HCT116 (cell line): ENCODE results near the gene KRT6C.

ENCODE experiments used
- CEBPB ChIP-seq: IDR thresholded peaks from 2 replicates; pipeline ENCODE4 v1.6.1; 2012; ENCODE audit warnings: low read depth
- EGR1 ChIP-seq: IDR thresholded peaks from 2 replicates; pipeline ENCODE4 v1.6.1; 2012; ENCODE audit warnings: low read depth
- EZH2 ChIP-seq: fragments of 200-600 bp; sonication (generic); IDR thresholded peaks from 2 replicates; pipeline ENCODE4 v1.6.1; 2017; ENCODE audit warnings: antibody characterized with exemption, mixed run types
- EZH2phosphoT487 ChIP-seq: fragments of 200-600 bp; IDR thresholded peaks from 2 replicates; pipeline ENCODE4 v1.6.1; 2018; ENCODE audit warnings: antibody characterized with exemption, borderline replicate concordance
- POLR2A ChIP-seq: IDR thresholded peaks from 2 replicates; pipeline ENCODE4 v1.7.0; 2011; ENCODE audit warnings: borderline replicate concordance; ENCODE audit not compliant: insufficient read depth, insufficient read length; ENCODE audit errors: extremely low read depth
- POLR2AphosphoS5 ChIP-seq: IDR thresholded peaks from 2 replicates; pipeline ENCODE4 v1.6.1; 2011; ENCODE audit warnings: mild to moderate bottlenecking, low read depth, low read length, moderate library complexity
- RAD21 ChIP-seq: IDR thresholded peaks from 2 replicates; pipeline ENCODE4 v1.6.1; 2012; ENCODE audit warnings: low read depth, mild to moderate bottlenecking
- TCF7L2 ChIP-seq: IDR thresholded peaks from 2 replicates; pipeline ENCODE4 v1.7.0; 2011; ENCODE audit warnings: borderline replicate concordance, inconsistent platforms; ENCODE audit not compliant: insufficient read depth, insufficient read length; ENCODE audit errors: extremely low read depth
- YY1 ChIP-seq: IDR thresholded peaks from 2 replicates; pipeline ENCODE4 v1.6.1; 2011; ENCODE audit warnings: low read length, low read depth, moderate library complexity, mild to moderate bottlenecking; ENCODE audit not compliant: insufficient replicate concordance; ENCODE audit errors: extremely low read depth
- ZNF274 ChIP-seq: fragments of 200-500 bp; sonication (Bioruptor generic); IDR thresholded peaks from 2 replicates; pipeline ENCODE4 v1.6.1; 2014; ENCODE audit warnings: mild to moderate bottlenecking, low read depth, low read length, inconsistent platforms
- TF ChIP-seq, protein P1 (sequence below), 3 experiments: fragments of 200-600 bp in 1 of 3; sonication (generic) in 1 of 3; IDR thresholded peaks in 2 of 3; conservative IDR thresholded peaks in 1 of 3; 2 replicates each; pipeline ENCODE4 v1.5.1; 2012 to 2017; ENCODE audit warnings: low read depth in 2 of 3, low read length in 2 of 3, antibody characterized with exemption in 1 of 3, borderline replicate concordance in 1 of 3, control low read depth in 1 of 3, mild to moderate bottlenecking in 1 of 3, mixed read lengths in 1 of 3, mixed run types in 1 of 3, moderate library complexity in 1 of 3; ENCODE audit not compliant: insufficient read depth in 1 of 3
- TF ChIP-seq, protein P2 (sequence below): IDR thresholded peaks from 2 replicates; pipeline ENCODE4 v1.6.1; 2012; ENCODE audit warnings: low read depth
- TF ChIP-seq, protein P3 (sequence below): IDR thresholded peaks from 2 replicates; pipeline ENCODE4 v1.6.1; 2012

DNA sequence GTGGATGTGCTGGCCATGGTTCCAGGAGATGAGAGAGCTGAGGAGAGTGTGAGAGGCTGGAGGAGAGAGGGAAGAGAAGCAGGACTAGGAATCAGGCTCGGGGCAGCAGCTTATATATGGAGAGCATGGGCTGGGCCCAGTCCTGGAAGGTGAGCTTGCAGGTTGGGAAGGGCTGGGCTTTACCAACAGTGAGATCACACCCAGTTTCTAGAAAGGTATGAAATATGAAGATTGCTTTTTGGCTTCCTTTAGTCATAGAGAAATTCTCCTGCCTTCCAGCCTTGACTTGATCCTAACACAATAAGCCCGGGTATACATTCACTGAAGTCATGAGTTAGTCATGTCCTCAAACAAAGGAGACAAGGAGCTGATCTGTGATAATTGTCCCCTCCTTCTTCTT is 19.6 kb upstream of the KRT6C start, which contains the start of gene KRT6A:
- TF ChIP-seq, protein P1, sequence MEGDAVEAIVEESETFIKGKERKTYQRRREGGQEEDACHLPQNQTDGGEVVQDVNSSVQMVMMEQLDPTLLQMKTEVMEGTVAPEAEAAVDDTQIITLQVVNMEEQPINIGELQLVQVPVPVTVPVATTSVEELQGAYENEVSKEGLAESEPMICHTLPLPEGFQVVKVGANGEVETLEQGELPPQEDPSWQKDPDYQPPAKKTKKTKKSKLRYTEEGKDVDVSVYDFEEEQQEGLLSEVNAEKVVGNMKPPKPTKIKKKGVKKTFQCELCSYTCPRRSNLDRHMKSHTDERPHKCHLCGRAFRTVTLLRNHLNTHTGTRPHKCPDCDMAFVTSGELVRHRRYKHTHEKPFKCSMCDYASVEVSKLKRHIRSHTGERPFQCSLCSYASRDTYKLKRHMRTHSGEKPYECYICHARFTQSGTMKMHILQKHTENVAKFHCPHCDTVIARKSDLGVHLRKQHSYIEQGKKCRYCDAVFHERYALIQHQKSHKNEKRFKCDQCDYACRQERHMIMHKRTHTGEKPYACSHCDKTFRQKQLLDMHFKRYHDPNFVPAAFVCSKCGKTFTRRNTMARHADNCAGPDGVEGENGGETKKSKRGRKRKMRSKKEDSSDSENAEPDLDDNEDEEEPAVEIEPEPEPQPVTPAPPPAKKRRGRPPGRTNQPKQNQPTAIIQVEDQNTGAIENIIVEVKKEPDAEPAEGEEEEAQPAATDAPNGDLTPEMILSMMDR (IDR thresholded peaks at IDR 0.05 in 2 of 3, conservative IDR thresholded peaks at IDR 0.05 in 1 of 3; ENCODE audit: borderline replicate concordance in 1 of 3, insufficient read depth in 1 of 3, low read depth in 2 of 3, low read length in 2 of 3): no peak
- TF ChIP-seq EZH2: no peak
- TF ChIP-seq RAD21: no peak
- TF ChIP-seq, protein P2, sequence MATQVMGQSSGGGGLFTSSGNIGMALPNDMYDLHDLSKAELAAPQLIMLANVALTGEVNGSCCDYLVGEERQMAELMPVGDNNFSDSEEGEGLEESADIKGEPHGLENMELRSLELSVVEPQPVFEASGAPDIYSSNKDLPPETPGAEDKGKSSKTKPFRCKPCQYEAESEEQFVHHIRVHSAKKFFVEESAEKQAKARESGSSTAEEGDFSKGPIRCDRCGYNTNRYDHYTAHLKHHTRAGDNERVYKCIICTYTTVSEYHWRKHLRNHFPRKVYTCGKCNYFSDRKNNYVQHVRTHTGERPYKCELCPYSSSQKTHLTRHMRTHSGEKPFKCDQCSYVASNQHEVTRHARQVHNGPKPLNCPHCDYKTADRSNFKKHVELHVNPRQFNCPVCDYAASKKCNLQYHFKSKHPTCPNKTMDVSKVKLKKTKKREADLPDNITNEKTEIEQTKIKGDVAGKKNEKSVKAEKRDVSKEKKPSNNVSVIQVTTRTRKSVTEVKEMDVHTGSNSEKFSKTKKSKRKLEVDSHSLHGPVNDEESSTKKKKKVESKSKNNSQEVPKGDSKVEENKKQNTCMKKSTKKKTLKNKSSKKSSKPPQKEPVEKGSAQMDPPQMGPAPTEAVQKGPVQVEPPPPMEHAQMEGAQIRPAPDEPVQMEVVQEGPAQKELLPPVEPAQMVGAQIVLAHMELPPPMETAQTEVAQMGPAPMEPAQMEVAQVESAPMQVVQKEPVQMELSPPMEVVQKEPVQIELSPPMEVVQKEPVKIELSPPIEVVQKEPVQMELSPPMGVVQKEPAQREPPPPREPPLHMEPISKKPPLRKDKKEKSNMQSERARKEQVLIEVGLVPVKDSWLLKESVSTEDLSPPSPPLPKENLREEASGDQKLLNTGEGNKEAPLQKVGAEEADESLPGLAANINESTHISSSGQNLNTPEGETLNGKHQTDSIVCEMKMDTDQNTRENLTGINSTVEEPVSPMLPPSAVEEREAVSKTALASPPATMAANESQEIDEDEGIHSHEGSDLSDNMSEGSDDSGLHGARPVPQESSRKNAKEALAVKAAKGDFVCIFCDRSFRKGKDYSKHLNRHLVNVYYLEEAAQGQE: no peak
- TF ChIP-seq, protein P3, sequence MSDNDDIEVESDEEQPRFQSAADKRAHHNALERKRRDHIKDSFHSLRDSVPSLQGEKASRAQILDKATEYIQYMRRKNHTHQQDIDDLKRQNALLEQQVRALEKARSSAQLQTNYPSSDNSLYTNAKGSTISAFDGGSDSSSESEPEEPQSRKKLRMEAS: no peak
- TF ChIP-seq ZNF274: no peak
- no peak for TF ChIP-seq CEBPB
- TF ChIP-seq POLR2A: no peak
- TF ChIP-seq POLR2AphosphoS5: no peak
- no peak for TF ChIP-seq EZH2phosphoT487
- no peak for TF ChIP-seq TCF7L2
- no peak for TF ChIP-seq EGR1
- TF ChIP-seq YY1: no peak
